Jurkat, Clone E6-1 (cell line): ENCODE data around the gene MSANTD2.
A peak's percentile ranks its signal among the peaks of the same experiment; 100 is the strongest.

Source experiments
- DNase-seq: peaks from one replicate; pipeline ENCODE4 v3.0.0-alpha.2; 2011; ENCODE audit warnings: low read depth, low spot score
- H3K4me3 ChIP-seq: 2 replicates; pipeline ENCODE4 v1.5.1; 2011; ENCODE audit warnings: mild to moderate bottlenecking, low read length, control low read depth, moderate library complexity

The MSANTD2 gene

DNA sequence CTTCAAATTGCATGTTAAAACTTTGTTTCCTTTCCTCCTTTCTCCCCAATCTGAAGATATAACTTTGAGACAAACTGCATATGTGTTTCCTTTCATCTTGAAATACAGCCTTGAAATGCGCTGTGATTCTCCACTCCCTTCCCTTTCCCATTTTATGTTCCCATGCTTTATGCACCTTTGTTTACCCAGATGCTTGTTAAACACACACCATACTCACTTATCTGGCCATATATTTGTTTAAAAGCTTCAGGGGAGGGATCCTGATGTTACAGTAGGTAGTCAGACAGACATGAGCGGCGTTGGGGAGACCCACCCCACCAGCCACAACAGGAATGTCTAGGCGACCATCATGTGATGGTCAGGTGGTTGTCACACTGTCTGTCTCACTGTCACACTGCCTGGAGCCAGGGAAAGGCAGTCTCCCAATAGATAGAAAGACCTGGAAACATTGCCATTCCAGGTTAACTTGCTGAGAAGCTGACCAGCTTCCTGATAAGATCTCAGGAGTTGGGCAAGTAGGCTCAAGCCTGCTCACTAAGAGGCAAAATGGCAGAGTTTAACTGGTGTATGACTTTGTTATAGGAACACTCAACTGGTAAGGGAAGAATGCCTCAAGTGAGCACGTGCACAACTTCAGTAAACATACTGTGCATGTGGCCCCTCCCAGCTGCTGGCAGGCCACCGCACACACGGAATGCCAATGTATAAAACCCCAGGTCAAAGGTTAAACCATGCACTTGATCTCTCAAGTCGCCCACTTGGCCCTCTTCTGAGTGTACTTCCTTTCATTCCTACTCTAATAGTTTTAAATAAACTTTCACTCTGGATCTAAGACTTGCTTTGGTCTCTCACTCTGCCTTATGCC is 23.5 kb upstream of the MSANTD2 start:
- no peak overlapping the region for H3K4me3 ChIP-seq
- no peak for DNase-seq

DNA sequence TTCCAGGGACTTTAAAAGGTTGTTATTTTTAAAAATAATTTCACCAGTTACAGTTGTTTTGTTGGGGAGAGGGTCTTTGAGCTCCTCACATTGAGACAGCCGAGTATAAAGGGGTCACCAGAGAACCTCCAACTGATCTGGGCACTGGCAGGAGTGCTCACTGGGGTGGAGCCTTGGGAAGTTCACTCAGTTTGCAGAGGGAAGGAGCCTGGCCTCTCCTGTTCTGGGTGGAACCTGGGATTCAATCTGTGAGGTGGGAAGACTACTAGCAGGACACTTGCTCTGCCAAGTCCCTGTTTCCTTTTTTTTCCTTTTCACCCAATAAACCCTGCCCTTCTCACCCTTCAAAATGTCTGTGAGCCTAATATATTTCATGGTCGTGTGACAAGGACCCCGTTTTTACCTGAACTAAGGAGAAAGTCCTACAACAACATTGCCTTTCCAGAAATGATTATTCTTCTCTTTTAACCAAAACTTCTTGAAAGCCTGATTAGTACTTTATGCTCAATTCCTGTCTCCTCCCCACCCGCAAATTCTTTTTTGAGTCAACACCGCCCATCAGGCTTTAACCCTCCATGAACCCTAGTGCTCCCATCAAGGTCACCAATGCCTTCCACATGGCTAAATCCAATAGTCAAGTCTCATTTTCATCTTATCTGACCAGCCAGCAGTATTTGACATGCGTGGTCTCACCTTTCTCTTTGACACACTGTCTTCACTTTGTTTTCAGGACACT is 22.0 kb upstream of the MSANTD2 start:
- no peak overlapping the region for H3K4me3 ChIP-seq
- no peak for DNase-seq

DNA sequence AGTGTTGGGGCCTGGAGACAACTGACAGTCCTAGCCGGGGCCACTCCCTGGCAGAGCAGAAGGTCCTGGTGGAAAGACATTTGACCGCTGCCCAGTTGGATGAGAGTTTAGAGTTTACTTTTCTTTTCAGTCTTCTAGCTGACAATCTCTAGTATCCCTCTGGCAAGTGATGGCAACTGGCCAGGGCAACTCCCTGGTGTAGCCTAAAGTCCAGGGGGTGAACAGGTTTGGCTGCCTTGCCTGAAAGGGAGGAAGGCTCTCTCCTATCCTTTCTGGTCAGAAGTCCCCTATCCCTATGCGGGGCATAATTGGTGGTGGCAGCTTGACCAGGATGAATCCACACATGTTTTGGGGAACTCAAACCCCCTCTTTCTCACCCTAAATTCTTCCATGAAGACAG is 16.8 kb upstream of the MSANTD2 start:
- DNase-seq: no peak
- no peak overlapping the region for H3K4me3 ChIP-seq

DNA sequence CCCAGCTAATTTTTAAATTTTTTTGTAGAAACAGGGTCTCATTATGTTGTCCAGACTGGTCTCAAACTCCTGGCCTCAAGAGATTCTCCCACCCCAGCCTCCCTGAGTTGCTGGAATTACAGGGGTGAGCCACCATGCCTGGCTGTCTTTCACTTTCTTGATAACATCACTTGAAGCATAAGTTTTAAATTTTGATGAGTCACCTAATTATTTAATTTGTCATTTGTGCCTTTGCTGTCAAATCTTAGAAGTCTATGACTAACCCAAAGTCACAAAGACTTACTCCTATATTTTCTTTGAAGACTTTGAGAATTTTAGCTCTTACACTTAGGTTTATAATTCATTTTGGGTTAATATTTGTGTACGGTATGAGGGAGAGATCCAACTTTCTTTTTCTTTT is 14.5 kb upstream of the MSANTD2 start:
- no peak overlapping the region for H3K4me3 ChIP-seq
- no peak for DNase-seq

DNA sequence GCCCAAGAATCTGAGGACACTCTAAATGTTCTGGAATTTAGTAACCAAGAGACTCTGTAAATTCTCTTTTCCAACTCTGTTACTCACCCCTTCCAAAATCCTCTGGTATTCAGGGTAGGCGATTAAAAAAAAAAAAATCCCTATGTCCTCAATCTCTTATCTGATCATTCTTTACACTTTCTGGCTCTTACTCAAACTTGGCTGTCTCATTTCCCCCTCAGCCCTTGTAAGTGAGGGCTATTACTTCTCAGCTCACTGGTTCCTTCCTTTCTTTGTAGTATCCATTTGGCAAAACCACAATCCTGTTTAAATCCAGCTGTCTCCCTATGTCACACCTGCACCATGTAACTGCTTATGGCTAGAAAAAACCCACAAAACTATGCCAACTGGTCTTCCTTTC is 12.7 kb upstream of the MSANTD2 start:
- no peak for DNase-seq
- H3K4me3 ChIP-seq: no peak overlapping the region

DNA sequence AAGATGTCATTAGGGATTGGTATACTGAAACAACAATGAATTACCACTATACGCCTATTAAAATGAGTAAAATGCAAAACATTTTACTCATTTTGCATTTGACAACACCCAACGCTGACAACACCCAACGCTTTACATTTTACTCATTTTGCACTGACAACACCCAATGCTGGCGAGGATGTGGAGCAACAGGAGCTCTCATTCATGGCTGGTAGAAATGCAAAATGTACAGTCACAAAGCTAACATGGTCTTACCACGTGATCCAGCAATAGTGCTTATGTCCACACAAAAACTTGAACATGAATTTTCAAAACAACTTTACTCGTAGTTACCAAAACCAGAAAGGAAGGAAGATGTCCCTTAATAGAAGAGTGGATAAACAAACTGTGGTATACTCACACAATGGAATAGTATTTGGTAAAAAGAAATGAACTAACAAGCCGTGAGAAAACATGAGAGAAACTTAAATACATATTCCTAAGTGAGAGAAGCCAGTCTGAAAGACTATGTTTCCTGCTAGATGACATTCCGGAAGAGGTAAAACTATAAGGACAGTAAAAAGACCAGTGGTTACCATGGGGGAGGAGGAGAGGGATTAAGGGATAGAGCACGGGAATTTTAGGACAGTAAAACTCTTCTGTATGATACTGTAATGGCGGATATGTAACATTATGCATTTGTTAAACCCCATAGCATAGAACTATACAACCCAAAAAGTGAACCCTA is 11.4 kb upstream of the MSANTD2 start:
- DNase-seq: no peak
- H3K4me3 ChIP-seq: no peak overlapping the region

DNA sequence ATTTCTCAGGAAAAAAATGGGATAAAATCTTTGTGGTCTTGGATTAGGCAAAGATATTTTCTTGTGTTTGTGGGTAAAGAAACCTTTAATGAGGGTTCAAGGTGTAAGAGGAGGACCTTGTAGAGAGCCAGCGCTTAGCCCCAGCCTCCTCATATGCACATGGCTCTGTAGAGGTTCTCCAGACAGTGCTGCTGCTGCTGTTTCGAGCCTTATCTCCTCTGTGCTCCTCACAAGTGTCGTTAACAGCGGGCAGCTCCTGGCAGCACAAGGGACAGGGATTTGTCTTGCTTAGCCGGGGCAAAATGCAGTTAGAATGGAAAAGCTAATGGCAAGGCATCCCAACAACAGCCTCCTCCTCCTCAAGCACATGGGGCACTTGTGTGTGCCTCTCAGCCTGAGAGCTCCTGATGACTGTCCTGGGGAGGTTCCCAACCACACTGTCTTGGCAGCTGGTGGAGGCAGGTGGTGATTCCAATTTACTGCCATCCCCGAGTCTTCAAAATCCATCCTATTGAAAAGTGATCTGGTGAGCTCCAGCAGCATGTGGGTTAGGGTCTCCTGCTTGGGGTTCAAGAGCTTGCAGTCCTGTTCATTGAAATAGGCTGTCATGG is 7.6 kb upstream of the MSANTD2 start:
- H3K4me3 ChIP-seq: no peak overlapping the region
- no peak for DNase-seq

DNA sequence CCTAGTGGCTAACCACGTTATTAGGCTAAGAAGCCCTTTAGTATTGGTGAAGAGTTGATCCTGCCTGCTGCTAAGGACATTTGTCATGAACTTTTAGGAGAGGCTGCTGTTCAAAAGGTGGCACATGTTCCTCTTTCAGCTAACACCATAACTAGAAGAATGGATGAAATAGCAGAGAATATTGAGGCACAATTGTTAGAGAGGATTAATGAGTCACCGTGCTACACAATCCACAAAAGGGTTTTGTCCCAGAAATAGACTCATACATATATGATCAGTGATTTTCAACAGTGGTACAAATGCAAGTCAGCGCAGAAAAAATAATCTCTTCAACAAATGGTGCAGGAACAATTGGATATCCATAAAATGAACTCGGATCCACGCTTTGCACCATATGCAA is 7.0 kb upstream of the MSANTD2 start:
- H3K4me3 ChIP-seq: no peak overlapping the region
- no peak for DNase-seq

DNA sequence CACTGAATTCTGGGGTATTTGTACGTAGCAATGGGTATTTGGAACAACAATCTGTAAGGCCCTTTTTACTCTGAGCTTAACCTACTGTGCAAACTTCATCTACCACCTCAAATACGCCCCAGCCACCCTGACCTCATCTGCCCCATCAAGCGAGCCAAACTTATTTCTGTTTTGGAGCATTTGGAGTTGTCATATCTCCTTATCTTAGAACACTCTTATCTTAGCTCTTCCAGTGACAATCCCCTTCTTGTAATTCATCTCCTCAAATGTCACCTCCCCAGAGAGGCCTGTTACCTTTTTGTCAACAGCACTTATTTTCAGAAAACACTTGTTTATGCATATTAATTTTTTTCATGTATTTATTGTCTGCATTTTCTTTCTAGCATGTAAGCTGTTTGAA is 4.7 kb upstream of the MSANTD2 start:
- H3K4me3 ChIP-seq: no peak overlapping the region
- no peak for DNase-seq

DNA sequence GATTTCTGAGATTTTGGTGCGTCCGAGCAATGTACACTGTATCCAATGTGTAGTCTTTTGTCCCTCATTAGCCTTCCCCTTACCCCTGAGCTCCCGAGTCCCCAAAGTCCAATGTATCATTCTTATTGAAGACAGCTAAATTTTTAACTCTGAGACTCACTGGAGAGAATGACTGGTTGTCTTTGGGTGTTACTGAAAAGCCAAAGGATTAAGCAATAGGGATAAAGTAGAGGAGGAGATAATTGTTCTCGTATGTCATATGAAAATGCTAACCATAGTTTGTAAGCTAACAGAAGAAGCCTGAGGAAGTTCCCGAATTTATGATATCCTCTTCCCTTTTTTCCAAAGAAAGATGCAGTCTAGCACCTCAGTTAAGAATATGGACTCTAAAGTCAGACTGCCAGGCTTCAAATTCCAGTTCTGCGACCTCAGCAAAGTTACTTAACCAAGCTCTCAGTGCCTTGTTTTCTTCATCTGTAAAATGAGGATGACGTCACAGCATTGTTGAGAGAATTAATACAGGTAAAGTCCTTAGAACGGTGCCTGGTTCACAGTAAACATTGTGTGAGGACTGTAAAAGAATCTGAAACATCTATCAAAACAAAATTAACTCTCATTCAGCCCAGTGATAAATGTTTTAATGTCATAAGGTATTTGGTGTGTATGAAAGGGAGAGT is 1.6 kb upstream of the MSANTD2 start:
- no peak for DNase-seq
- no peak overlapping the region for H3K4me3 ChIP-seq

DNA sequence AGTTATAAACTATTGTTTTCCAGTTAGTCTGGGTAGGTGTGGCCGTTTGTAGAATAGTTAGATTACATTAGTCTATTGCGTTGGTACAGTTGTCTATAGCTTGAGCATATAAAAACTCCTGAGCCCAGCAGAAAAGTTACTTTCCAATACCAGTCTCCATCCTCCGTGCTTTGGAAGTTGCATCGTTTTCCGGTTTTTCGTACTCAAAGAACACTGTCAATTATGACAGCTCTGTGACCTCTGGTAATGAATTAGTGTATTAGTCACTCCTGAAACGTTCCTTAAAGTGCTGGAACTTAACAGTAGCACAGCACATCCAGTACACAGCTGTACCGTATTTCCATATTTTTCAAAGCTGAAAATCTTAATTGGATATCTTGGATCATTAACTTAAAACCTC is 808 bp upstream of the MSANTD2 start:
- H3K4me3 ChIP-seq: peak overlapping the region; percentile 68
- DNase-seq: no peak

DNA sequence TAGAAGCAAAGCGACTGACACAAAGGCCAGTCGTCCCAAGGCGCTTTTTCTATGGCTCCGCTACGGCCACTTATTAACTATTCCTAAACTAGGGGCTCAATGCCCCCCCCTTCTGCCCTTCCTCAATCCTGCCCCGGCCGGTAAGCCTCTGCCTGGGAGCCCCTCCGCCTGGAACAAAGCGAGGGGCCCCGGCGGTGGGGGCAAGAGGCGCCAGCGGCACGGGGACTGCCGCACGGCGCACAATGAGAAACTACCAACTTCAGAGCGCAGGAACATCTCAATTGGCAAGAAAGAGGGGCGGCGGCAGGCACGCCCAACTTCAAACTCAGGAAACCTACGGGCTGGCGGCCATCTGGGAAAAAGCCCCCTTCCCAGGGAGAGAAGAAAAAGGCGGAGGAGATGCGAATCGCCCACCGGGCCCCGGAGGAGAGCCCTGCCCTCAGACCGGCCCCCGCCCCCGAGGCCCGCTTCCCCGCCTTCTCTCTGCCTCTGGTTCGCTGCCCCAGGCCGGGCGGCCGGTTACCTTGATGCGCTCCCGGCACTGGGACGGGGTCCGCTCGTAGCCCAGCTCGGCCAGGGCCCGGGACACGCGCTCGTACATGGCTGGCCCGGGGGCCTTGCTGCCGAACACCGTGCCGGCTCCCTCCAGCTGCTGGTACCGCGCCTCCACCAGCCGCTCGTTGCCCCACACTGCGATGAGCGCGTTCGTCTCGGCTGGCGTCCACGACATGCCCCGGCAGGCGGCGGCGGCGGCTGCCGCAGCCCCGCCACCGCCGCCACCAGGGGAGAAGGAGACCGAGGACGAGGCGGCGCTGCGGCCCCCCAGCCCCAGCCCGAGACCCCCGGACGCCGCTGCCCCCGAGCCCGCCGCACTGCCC is 619 bp downstream of the MSANTD2 start:
- DNase-seq: peak; percentile 28

DNA sequence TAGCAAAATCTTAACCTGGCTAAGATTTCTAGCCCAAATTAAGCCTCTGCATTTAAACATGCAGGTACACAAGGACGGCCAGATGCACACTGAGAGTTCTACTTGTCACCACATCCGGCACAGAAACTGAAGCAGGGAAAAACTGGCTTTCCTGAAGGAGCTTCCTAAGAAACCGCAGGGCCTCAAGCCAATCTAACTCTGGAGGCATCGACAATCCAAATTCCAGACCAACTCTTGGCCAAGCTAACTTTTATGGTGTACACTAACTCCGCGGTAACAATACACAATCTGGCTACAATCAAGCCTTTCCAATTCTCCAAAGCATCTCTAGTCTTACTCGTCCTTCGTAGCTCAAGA is 1.2 kb downstream of the MSANTD2 start:
- DNase-seq: peak; percentile 49

More for the DNA sequence above, 619 bp downstream of the MSANTD2 start:
- H3K4me3 ChIP-seq: peak overlapping the region; percentile 68

DNA sequence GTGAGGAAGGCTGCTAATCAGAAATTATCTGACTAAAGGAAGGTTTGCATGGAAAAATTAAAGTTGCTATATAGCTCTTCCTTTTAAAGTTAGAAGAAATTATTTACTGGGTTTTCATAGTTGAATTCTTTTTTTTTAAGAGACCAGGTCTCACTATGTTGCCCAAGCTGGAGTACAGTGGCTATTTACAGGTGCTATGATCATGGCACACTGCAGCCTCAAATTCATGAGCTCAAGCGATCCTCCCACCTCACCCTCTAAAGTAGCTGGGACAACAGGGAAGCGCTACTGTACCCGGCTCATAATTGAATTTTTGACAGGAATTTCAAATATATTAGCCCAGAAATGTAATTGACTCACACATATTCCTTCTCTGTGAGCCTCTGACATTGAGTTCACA is 3.9 kb downstream of the MSANTD2 start:
- no peak overlapping the region for H3K4me3 ChIP-seq
- DNase-seq: no peak

More for the DNA sequence above, 1.2 kb downstream of the MSANTD2 start:
- peak overlapping the region; percentile 68 for H3K4me3 ChIP-seq

DNA sequence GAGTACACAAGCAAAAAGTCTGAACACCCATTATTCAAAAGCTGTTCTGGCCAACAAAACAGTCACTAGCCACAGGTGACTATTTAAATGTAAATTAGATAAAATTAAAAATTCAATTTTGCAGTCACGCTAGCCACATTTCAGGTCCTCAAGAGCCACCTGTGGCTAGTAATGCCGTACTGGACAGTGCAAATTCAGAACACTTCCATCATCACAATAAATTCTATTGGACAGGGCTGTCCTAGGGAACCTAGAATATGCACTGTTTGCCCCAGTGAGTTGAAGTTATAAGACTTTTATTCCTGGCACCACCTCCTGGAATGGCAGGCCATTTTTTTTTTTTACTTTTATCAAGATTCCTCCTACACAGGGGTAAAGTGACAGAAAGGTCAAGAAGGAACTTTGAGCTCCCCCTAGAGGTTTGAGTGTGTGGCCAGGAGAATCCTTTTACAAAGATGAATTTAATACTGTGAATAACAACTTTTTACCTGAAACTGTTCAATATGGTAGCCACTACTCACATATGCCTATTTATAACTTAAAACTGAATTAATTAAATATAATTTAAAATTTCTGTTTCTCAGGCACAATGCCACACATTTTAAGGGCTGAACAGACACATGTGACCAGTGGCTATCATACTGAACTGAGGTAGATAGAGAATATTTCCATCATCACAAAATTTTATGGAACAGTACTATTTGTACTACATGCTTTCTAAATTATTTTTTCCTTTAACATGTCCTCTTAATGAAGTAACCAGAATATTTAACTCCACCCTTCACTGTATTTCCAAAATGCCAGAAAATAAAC is 6.5 kb downstream of the MSANTD2 start:
- H3K4me3 ChIP-seq: no peak overlapping the region
- peak; percentile 36 for DNase-seq

DNA sequence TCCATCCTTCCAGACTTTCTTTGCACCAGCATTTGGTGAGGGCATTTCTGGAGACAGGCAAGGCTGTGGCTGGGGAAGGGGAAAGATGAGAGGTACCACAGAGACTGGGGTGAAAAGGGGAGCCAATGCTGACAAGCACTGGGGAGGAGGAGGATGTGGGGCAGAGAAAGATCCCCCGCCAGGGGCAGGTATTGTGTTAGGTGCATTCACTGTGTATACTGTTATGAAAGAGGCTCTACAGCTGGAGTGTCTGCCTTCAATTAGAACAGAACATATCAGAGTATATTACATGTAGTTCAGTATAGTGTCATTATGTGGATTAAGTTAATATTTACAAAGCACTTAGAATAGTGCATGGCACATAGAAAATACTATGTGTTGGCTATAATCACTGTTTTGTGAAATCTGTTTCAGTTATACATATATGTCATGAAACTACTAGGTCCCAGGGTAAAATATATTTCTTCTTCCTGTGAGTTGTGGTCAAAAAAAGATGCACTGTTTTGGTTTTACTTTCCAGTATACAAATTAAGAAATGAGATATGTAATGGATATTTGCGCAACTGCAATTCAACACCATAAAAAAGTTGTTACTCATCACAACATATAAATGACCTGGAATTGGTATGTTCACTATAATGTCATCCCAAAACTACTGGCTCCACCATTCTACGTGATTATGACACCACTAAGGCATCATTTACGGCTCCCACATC is 8.4 kb downstream of the MSANTD2 start:
- H3K4me3 ChIP-seq: no peak overlapping the region
- DNase-seq: no peak

DNA sequence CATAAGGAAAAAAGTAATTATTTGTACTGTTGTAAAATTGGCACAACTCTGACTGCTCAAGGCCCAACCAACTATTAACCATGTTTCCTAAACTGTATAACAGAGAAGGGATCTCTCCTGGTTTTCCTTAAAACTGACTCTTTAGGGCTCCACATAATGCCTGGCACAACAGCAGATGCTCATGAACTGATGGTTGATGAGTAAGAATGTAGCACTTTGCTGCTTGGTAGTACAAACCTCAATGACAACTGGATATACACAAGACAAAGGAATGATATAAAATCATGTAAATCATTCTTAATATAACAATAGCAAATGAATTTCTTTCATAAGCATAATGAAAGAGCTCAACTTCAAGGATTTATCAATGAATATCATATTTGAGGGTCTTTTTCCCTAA is 11.7 kb downstream of the MSANTD2 start:
- H3K4me3 ChIP-seq: no peak overlapping the region
- no peak for DNase-seq
